Measurements from ENCODE around the gene HIPK1. TPM values are rescaled to one million over a fixed set of nuclear protein-coding genes. Genes with fewer than 3 reads are reported as not detected.

Gene HIPK1
- total RNA-seq, 1 experiment from 2014 or later = 41.5 TPM

- no peaks in the 10 kb centered on the region for H3K27me3 ChIP-seq (ENCODE audit: control insufficient read depth, insufficient read depth, low read length)
- no TSS peak for BruUV-seq (replicated peaks)
- in situ Hi-C loops (cut with HindIII; ENCODE audit: low pct_unique_long_range_greater_than_20kb, low sequenced_read_pairs) = no loop called here
Observed at GRCh38 chr1:113995382-113995781, 66.3 kb downstream of the HIPK1 start.

GRCh38 chr1:113998361-113998760 lies 69.2 kb downstream of the HIPK1 start:
- Histone ChIP-seq H3K4me1 (ENCODE audit: control insufficient read depth, insufficient read depth, low read length) (no peaks in the 10 kb centered on the region), H3K9me3 (ENCODE audit: control insufficient read depth, insufficient read depth, low read depth, low read length) (no peaks in the 10 kb centered on the region), H3K4me3 (ENCODE audit: low read depth in 2 of 2, low read length in 2 of 2) (no peak overlapping the region), H3K36me3 (ENCODE audit: control insufficient read depth, insufficient read depth, low read length) (no peaks in the 10 kb centered on the region), H3K27ac (ENCODE audit: low read length) (no peak overlapping the region), H3K27me3 (ENCODE audit: control insufficient read depth, insufficient read depth, low read length) (no peaks in the 10 kb centered on the region)
- CTCF ChIA-PET = interaction anchor here (0.7 kb wide), 1 partner anchor 19 kb away, joined by 4 read pairs; the partner anchor contains the start of gene OLFML3
- no TSS peak for BruUV-seq (replicated peaks)
- ATAC-seq = no peak
- in situ Hi-C loops (cut with HindIII; ENCODE audit: low pct_unique_long_range_greater_than_20kb, low sequenced_read_pairs) = no loop called here
- intact Hi-C loops (cut with micrococcal nuclease; ENCODE audit: unreplicated experiment) = no loop called here
- no peak for TF ChIP-seq TCF7L2 (IDR thresholded peaks at IDR 0.05; ENCODE audit: low read depth, low read length)
- TF ChIP-seq, protein P1, sequence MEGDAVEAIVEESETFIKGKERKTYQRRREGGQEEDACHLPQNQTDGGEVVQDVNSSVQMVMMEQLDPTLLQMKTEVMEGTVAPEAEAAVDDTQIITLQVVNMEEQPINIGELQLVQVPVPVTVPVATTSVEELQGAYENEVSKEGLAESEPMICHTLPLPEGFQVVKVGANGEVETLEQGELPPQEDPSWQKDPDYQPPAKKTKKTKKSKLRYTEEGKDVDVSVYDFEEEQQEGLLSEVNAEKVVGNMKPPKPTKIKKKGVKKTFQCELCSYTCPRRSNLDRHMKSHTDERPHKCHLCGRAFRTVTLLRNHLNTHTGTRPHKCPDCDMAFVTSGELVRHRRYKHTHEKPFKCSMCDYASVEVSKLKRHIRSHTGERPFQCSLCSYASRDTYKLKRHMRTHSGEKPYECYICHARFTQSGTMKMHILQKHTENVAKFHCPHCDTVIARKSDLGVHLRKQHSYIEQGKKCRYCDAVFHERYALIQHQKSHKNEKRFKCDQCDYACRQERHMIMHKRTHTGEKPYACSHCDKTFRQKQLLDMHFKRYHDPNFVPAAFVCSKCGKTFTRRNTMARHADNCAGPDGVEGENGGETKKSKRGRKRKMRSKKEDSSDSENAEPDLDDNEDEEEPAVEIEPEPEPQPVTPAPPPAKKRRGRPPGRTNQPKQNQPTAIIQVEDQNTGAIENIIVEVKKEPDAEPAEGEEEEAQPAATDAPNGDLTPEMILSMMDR (IDR thresholded peaks at IDR 0.05) = no peak
- TF ChIP-seq SIN3A (IDR thresholded peaks at IDR 0.05; ENCODE audit: borderline replicate concordance, insufficient read depth, low read depth, low read length) = no peak
- TF ChIP-seq REST (IDR thresholded peaks at IDR 0.05; ENCODE audit: insufficient read depth in 1 of 2, low read depth in 2 of 2, low read length in 1 of 2) = no peak
- TF ChIP-seq POLR2AphosphoS5 (IDR thresholded peaks at IDR 0.05; ENCODE audit: low read depth, low read length) = no peak
- no peak for DNase-seq (ENCODE audit: low read depth, low spot score)
- POLR2A ChIA-PET = no interaction called here

More at GRCh38 chr1:113995382-113995781, 66.3 kb downstream of the HIPK1 start:
- H3K4me3 ChIP-seq (ENCODE audit: low read depth in 2 of 2, low read length in 2 of 2) = no peak overlapping the region
- intact Hi-C loops (cut with micrococcal nuclease; ENCODE audit: unreplicated experiment) = no loop called here
- no peak for TF ChIP-seq POLR2AphosphoS5 (IDR thresholded peaks at IDR 0.05; ENCODE audit: low read depth, low read length)
- TF ChIP-seq, protein P1 (IDR thresholded peaks at IDR 0.05) = no peak
- no peak for TF ChIP-seq TCF7L2 (IDR thresholded peaks at IDR 0.05; ENCODE audit: low read depth, low read length)
- no peak for TF ChIP-seq REST (IDR thresholded peaks at IDR 0.05; ENCODE audit: insufficient read depth in 1 of 2, low read depth in 2 of 2, low read length in 1 of 2)
- no peak for TF ChIP-seq SIN3A (IDR thresholded peaks at IDR 0.05; ENCODE audit: borderline replicate concordance, insufficient read depth, low read depth, low read length)
- DNase-seq (ENCODE audit: low read depth, low spot score) (no peak), ATAC-seq (no peak)
- no peaks in the 10 kb centered on the region for H3K9me3 ChIP-seq (ENCODE audit: control insufficient read depth, insufficient read depth, low read depth, low read length)
- H3K36me3 ChIP-seq (ENCODE audit: control insufficient read depth, insufficient read depth, low read length) = no peaks in the 10 kb centered on the region
- H3K4me1 ChIP-seq (ENCODE audit: control insufficient read depth, insufficient read depth, low read length) = no peaks in the 10 kb centered on the region
- ChIA-PET POLR2A (no interaction called here), CTCF (no interaction called here)
- no peak overlapping the region for H3K27ac ChIP-seq (ENCODE audit: low read length)

All from Panc1 (cell line).